A549 (cell line): ENCODE data around the gene LRFN5. TPM values are rescaled to one million over a fixed set of nuclear protein-coding genes. Genes with fewer than 3 reads are reported as not detected.

Source experiments
- ATAC-seq, 2 experiments: fragments of 200-7000 bp in 1 of 2; fragments of >200 bp in 1 of 2; cut with Nextera tagmentation in 1 of 2; cut with Tn5 transposase in 1 of 2; 3 replicates each; pipeline versions ENCODE4 v1.8.0 to v1.9.1; 2018 to 2020; ENCODE audit warnings: mild to moderate bottlenecking in 1 of 2, moderate library complexity in 1 of 2
- CTCF ChIA-PET: fragments of 300-600 bp; sonication (Branson Sonifier 250); formaldehyde crosslinking; extraction: SDS; loops from one replicate; lab custom pipeline; 2021; ENCODE audit warnings: antibody characterized with exemption, inconsistent platforms; lab: Yijun Ruan, JAX
- POLR2A ChIA-PET: fragments of 350-600 bp; formaldehyde crosslinking; extraction: SDS; loops from one replicate; lab custom pipeline; 2021; ENCODE audit warnings: antibody characterized with exemption, inconsistent platforms; lab: Yijun Ruan, JAX
- DNase-seq, 2 experiments: peaks; one replicate each; pipeline versions ENCODE4 v3.0.0 to v3.0.0-alpha.2; 2011 to 2016; ENCODE audit warnings: low read depth in 1 of 2, low spot score in 1 of 2
- FAIRE-seq: peaks from 2 replicates; lab custom pipeline; 2011; peaks lifted over from hg19 to GRCh38; lab: Jason Lieb, UNC
- H3K27ac ChIP-seq, 2 experiments: fragments of >200 bp; sonication (Bioruptor Twin); formaldehyde crosslinking; 3 replicates each; pipeline ENCODE4 v1.5.1; 2016 to 2017
- H3K4me1 ChIP-seq: fragments of >200 bp; sonication (Bioruptor Twin); formaldehyde crosslinking; 3 replicates; pipeline ENCODE4 v1.6.1; 2016
- H3K4me2 ChIP-seq: fragments of >200 bp; sonication (Bioruptor Twin); formaldehyde crosslinking; 3 replicates; pipeline ENCODE4 v1.6.1; 2016
- H3K4me3 ChIP-seq: fragments of >200 bp; sonication (Bioruptor Twin); formaldehyde crosslinking; 3 replicates; pipeline ENCODE4 v1.5.1; 2016
- H3K9me3 ChIP-seq: fragments of >200 bp; sonication (Bioruptor Twin); formaldehyde crosslinking; 3 replicates; pipeline ENCODE4 v1.6.1; 2016
- BCL3 ChIP-seq: fragments of >200 bp; sonication (Bioruptor Twin); formaldehyde crosslinking; IDR thresholded peaks from 3 replicates; pipeline ENCODE4 v1.6.1; 2016
- BHLHE40 ChIP-seq: IDR thresholded peaks from 2 replicates; pipeline ENCODE4 v1.6.1; 2012; ENCODE audit warnings: low read depth, low read length, inconsistent platforms
- CBX8 ChIP-seq: fragments of 200-600 bp; sonication (generic); IDR thresholded peaks from 2 replicates; pipeline ENCODE4 v1.6.1; 2016
- CEBPB ChIP-seq, 2 experiments: fragments of >200 bp in 1 of 2; sonication (Bioruptor Twin) in 1 of 2; formaldehyde crosslinking in 1 of 2; IDR thresholded peaks; 2 replicates each; pipeline ENCODE4 v1.6.1; 2012 to 2016
- CHD4 ChIP-seq: fragments of 200-600 bp; sonication (generic); IDR thresholded peaks from 2 replicates; pipeline ENCODE4 v1.6.1; 2016; ENCODE audit warnings: antibody characterized with exemption, mild to moderate bottlenecking, borderline replicate concordance
- CTCF ChIP-seq: fragments of >200 bp; sonication (Bioruptor Twin); formaldehyde crosslinking; IDR thresholded peaks from 3 replicates; pipeline ENCODE4 v1.5.1; 2016
- E2F6 ChIP-seq: IDR thresholded peaks from 2 replicates; pipeline ENCODE4 v1.6.1; 2012; ENCODE audit warnings: low read depth, borderline replicate concordance
- EHMT2 ChIP-seq: fragments of 200-600 bp; sonication (generic); IDR thresholded peaks from 2 replicates; pipeline ENCODE4 v1.6.1; 2016; ENCODE audit warnings: antibody characterized with exemption, low read depth, mild to moderate bottlenecking, moderate library complexity
- ELK1 ChIP-seq: fragments of 150-350 bp; IDR thresholded peaks from 2 replicates; pipeline ENCODE4 v1.6.1; 2014; ENCODE audit warnings: low read depth, mild to moderate bottlenecking, low read length
- ESRRA ChIP-seq: fragments of 150-350 bp; IDR thresholded peaks from 2 replicates; pipeline ENCODE4 v1.6.1; 2014; ENCODE audit warnings: mild to moderate bottlenecking, low read length, borderline replicate concordance
- FOSB ChIP-seq: fragments of 250-450 bp; sonication (Bioruptor Pico); IDR thresholded peaks from 2 replicates; pipeline ENCODE4 v1.5.0; 2020; ENCODE audit warnings: mild to moderate bottlenecking, moderate library complexity
- FOSL2 ChIP-seq, 2 experiments: fragments of 450-650 bp in 1 of 2; fragments of >200 bp in 1 of 2; sonication (Bioruptor Twin) in 1 of 2; formaldehyde crosslinking; IDR thresholded peaks; 2 replicates each; pipeline versions ENCODE4 v1.5.0 to v1.6.1; 2016 to 2020; ENCODE audit warnings: mild to moderate bottlenecking in 1 of 2, moderate library complexity in 1 of 2
- GATA3 ChIP-seq: IDR thresholded peaks from 2 replicates; pipeline ENCODE4 v1.6.1; 2012; ENCODE audit warnings: borderline replicate concordance
- HDAC2 ChIP-seq: fragments of 200-600 bp; sonication (generic); IDR thresholded peaks from 2 replicates; pipeline ENCODE4 v1.6.1; 2016
- HES2 ChIP-seq: fragments of >200 bp; sonication (Bioruptor Twin); formaldehyde crosslinking; IDR thresholded peaks from 2 replicates; pipeline ENCODE4 v1.6.1; 2016
- HMGXB4 ChIP-seq: fragments of 250-450 bp; sonication (Bioruptor Pico); IDR thresholded peaks from 2 replicates; pipeline ENCODE4 v1.5.0; 2021; ENCODE audit warnings: mild to moderate bottlenecking, moderate library complexity, borderline replicate concordance
- HOXB13 ChIP-seq: fragments of 250-450 bp; sonication (Bioruptor Pico); IDR thresholded peaks from 2 replicates; pipeline ENCODE4 v1.5.0; 2020; ENCODE audit warnings: low read depth, mild to moderate bottlenecking, moderate library complexity
- JUN ChIP-seq, 2 experiments: fragments of >200 bp; sonication (Bioruptor Twin); formaldehyde crosslinking; IDR thresholded peaks; 2 replicates in 1 of 2; 3 replicates in 1 of 2; pipeline ENCODE4 v1.6.1; 2016 to 2017
- KDM1A ChIP-seq: fragments of 200-600 bp; sonication (generic); IDR thresholded peaks from 2 replicates; pipeline ENCODE4 v1.6.1; 2016; ENCODE audit warnings: low read depth, mild to moderate bottlenecking
- KDM5A ChIP-seq: fragments of 200-600 bp; sonication (generic); IDR thresholded peaks from 2 replicates; pipeline ENCODE4 v1.6.1; 2016; ENCODE audit warnings: antibody characterized with exemption, mild to moderate bottlenecking
- MAZ ChIP-seq: fragments of 150-350 bp; IDR thresholded peaks from 2 replicates; pipeline ENCODE4 v1.6.1; 2014; ENCODE audit warnings: antibody characterized with exemption, low read depth, low read length, borderline replicate concordance
- NFE2L2 ChIP-seq: fragments of 150-350 bp; conservative IDR thresholded peaks from 2 replicates; pipeline ENCODE4 v1.6.1; 2014; ENCODE audit warnings: low read length
- NPAS2 ChIP-seq: fragments of 250-450 bp; sonication (Bioruptor Pico); IDR thresholded peaks from 2 replicates; pipeline ENCODE4 v1.8.0; 2022; ENCODE audit warnings: mild to moderate bottlenecking, moderate library complexity, borderline replicate concordance
- POLR2A ChIP-seq: IDR thresholded peaks from 2 replicates; pipeline ENCODE4 v1.6.1; 2012; ENCODE audit warnings: mild to moderate bottlenecking, low read length
- RAD21 ChIP-seq, 2 experiments: fragments of >200 bp in 1 of 2; sonication (Bioruptor Twin) in 1 of 2; formaldehyde crosslinking in 1 of 2; IDR thresholded peaks in 1 of 2; conservative IDR thresholded peaks in 1 of 2; 2 replicates in 1 of 2; 3 replicates in 1 of 2; pipeline ENCODE4 v1.6.1; 2012 to 2018; ENCODE audit warnings: inconsistent platforms in 1 of 2
- RCOR1 ChIP-seq: fragments of 150-350 bp; IDR thresholded peaks from 2 replicates; pipeline ENCODE4 v1.6.1; 2014; ENCODE audit warnings: antibody characterized with exemption, low read length, low read depth
- RFX5 ChIP-seq: fragments of 450-650 bp; IDR thresholded peaks from 2 replicates; pipeline ENCODE4 v1.7.1; 2014; ENCODE audit warnings: antibody characterized with exemption, mild to moderate bottlenecking, moderate library complexity
- RNF2 ChIP-seq: fragments of 200-600 bp; sonication (generic); IDR thresholded peaks from 2 replicates; pipeline ENCODE4 v1.6.1; 2016; ENCODE audit warnings: low read depth, mild to moderate bottlenecking, antibody characterized with exemption, moderate library complexity, borderline replicate concordance
- TFCP2L1 ChIP-seq: fragments of 250-450 bp; sonication (Bioruptor Pico); IDR thresholded peaks from 2 replicates; pipeline ENCODE4 v1.5.0; 2021; ENCODE audit warnings: mild to moderate bottlenecking
- USF2 ChIP-seq: fragments of 450-650 bp; IDR thresholded peaks from 2 replicates; pipeline ENCODE4 v1.6.1; 2014; ENCODE audit warnings: antibody characterized with exemption
- ZFP36 ChIP-seq: fragments of 450-650 bp; IDR thresholded peaks from 2 replicates; pipeline ENCODE4 v1.6.1; 2014; ENCODE audit warnings: borderline replicate concordance; ENCODE audit not compliant: partially characterized antibody
- WGBS: methylation state at CpG from one replicate; pipeline ENCODE4 v1.1.6; 2017; ENCODE audit errors: missing lambda C conversion rate; 5-methylcytosine and 5-hydroxymethylcytosine counted together
- polyA plus RNA-seq, 4 experiments: library from polyadenylated mRNA; depleted of rRNA in 3 of 4; stranded (reverse); fragments of >200 nt; fragmentation: RNase III in 1 of 4; extraction: RNeasy Plus Mini Kit Qiagen cat#74134 plus additional on column Dnase treatment in 1 of 4; gene quantifications; 2 replicates in 3 of 4; 3 replicates in 1 of 4; pipeline ENCODE4 v1.2.3, GENCODE V29; 2011 to 2017

The LRFN5 gene
- polyA plus RNA-seq, 2 of the 4 experiments (the other 2 are of a cell fraction), result not detected

- Histone ChIP-seq H3K4me1 (no peaks in the 10 kb centered on the region), H3K4me2 (no peak overlapping the region), H3K27ac (no peak overlapping the region), H3K4me3 (no peak overlapping the region), H3K9me3 (no peaks in the 10 kb centered on the region)
- POLR2A ChIA-PET, result no interaction called here
- CTCF ChIA-PET, result no interaction called here
- DNase-seq (no peak), FAIRE-seq (no peak), ATAC-seq (no peak)
- TF ChIP-seq BCL3, result no peak
- no peak for TF ChIP-seq POLR2A
- no peak for TF ChIP-seq CBX8
- TF ChIP-seq CHD4, result no peak
- TF ChIP-seq ELK1, result no peak
- TF ChIP-seq HOXB13 (CRISPR knock-in tag), result no peak
- no peak for TF ChIP-seq ESRRA
- TF ChIP-seq RCOR1, result no peak
- TF ChIP-seq HDAC2, result no peak
- no peak for TF ChIP-seq FOSB (CRISPR knock-in tag)
- TF ChIP-seq GATA3, result no peak
- no peak for TF ChIP-seq MAZ
- no peak for TF ChIP-seq CTCF
- no peak for TF ChIP-seq RFX5
- no peak for TF ChIP-seq E2F6
- TF ChIP-seq KDM1A, result no peak
- TF ChIP-seq FOSL2 (IDR thresholded peaks at IDR 0.05), result no peak
- no peak for TF ChIP-seq FOSL2 (CRISPR knock-in tag; IDR thresholded peaks at IDR 0.05)
- TF ChIP-seq RNF2, result no peak
- no peak for TF ChIP-seq KDM5A
- TF ChIP-seq HES2, result no peak
Measured at GRCh38 chr14:41865894-41866293, 259.2 kb downstream of the LRFN5 start.

GRCh38 chr14:41868396-41868795 is 261.7 kb downstream of the LRFN5 start:
- no peak for FAIRE-seq
- WGBS, result 22% methylated on average over 3 of the region's 3 CpGs
- no peak for ATAC-seq
- Histone ChIP-seq H3K9me3 (no peaks in the 10 kb centered on the region; the same call in 2 of the 3 replicates), H3K4me1 (no peaks in the 10 kb centered on the region), H3K4me3 (no peak overlapping the region), H3K27ac (no peak overlapping the region), H3K4me2 (no peak overlapping the region)
- POLR2A ChIA-PET, result no interaction called here
- no peak for DNase-seq
- CTCF ChIA-PET, result no interaction called here
- TF ChIP-seq KDM5A (no peak), NFE2L2 (no peak), HMGXB4 (CRISPR knock-in tag) (no peak), ZFP36 (no peak), TFCP2L1 (CRISPR knock-in tag) (no peak), CEBPB (IDR thresholded peaks at IDR 0.05) (no peak), BCL3 (no peak), GATA3 (no peak), JUN (IDR thresholded peaks at IDR 0.05) (no peak), RAD21 (conservative IDR thresholded peaks at IDR 0.05 in 1 of 2, IDR thresholded peaks at IDR 0.05 in 1 of 2) (no peak), BHLHE40 (no peak), EHMT2 (no peak), KDM1A (no peak), USF2 (no peak), NPAS2 (CRISPR knock-in tag) (no peak)
